Measurements from ENCODE around the gene TRMT44. TPM values are rescaled to one million over a fixed set of nuclear protein-coding genes. Genes with fewer than 3 reads are reported as not detected.

TRMT44 gene
- total and polyA plus RNA-seq, 2 donors (not counting 1 experiment from before 2014, with no cell fraction given) = 13.3 to 37.4 TPM

DNA sequence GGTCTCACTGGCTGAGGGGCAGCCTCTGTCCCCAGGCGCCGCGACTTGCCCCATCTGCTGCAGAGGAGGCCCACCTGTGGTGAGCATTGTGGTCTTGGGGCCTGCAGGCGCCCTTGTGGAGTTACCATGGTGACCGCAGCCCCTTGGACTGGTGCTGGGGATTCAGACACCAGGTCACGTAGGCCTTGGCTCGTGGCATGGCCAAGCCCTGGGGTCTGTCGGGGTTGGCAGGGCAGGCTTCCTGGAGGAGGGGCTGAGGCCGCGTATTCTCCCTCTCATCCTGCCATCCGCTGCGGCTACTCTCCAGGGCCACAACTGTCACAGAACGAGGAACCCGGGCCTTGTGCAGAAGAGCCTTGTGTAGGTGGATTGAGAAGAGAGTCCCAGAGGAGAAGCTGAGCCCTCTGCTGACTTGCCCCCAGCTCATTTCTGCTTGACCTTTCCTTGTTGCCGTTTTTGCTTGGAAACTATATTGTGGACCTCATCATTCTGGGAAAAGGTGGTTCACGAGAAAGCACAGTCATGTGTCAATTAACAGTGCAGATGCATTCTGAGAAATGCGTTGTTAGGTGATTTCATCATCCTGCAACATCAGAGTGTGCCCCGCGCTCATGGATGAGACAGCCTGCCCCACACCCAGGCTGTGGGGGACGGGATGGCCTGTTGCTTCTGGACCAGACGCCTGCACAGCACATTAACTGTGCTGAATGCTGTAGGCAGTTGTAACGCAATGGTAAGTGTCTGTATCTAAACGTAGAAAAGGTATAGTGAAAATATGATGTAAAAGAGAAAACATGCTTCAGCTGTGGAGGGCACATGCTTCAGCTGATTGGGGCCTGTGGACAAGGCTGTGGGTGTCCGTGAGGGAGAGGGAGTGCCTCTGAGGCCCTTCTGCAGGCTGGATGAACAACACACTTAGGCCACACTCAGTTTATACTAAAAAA is 38.5 kb downstream of the TRMT44 start:
- WGBS (ENCODE audit: insufficient coverage) = 96% methylated on average over 19 of the region's 24 CpGs
- H2AFZ ChIP-seq (ENCODE audit: insufficient read depth, low read depth, low read length, poor library complexity, severe bottlenecking) = no peak overlapping the region
- H3K27ac Mint-ChIP-seq = no peak overlapping the region

More for the DNA sequence above, 38.5 kb downstream of the TRMT44 start:
- H3K4me3 Mint-ChIP-seq = no peak overlapping the region
- ChIA-PET CTCF (interaction anchor here (1.0 kb wide), 1 partner anchor 11 kb away, joined by 3 read pairs; no protein-coding TSS in a partner anchor), POLR2A (no interaction called here)
- no peak overlapping the region for H3K4me2 ChIP-seq (replicated peaks; ENCODE audit: low read depth, low read length, poor library complexity, severe bottlenecking)
- H3K79me2 ChIP-seq (ENCODE audit: control insufficient read depth, insufficient read depth, low read length) = no peaks in the 10 kb centered on the region
- no peaks in the 10 kb centered on the region for H3K27me3 Mint-ChIP-seq
- H3K4me1 Mint-ChIP-seq = no peaks in the 10 kb centered on the region
- no peaks in the 10 kb centered on the region for H3K27me3 ChIP-seq (replicated peaks in 1 of 4; ENCODE audit: control extremely low read depth in 1 of 4, control insufficient read depth in 3 of 4, insufficient read depth in 4 of 4, low read length in 3 of 4)
- intact Hi-C loops (cut with micrococcal nuclease) = no loop called here
- no peak overlapping the region for H3K27ac ChIP-seq (ENCODE audit: low read length in 2 of 2)
- no peak for TF ChIP-seq EZH2 (IDR thresholded peaks at IDR 0.05; ENCODE audit: borderline replicate concordance, insufficient read depth, low read depth, low read length, poor library complexity, severe bottlenecking)
- TF ChIP-seq, protein P1, sequence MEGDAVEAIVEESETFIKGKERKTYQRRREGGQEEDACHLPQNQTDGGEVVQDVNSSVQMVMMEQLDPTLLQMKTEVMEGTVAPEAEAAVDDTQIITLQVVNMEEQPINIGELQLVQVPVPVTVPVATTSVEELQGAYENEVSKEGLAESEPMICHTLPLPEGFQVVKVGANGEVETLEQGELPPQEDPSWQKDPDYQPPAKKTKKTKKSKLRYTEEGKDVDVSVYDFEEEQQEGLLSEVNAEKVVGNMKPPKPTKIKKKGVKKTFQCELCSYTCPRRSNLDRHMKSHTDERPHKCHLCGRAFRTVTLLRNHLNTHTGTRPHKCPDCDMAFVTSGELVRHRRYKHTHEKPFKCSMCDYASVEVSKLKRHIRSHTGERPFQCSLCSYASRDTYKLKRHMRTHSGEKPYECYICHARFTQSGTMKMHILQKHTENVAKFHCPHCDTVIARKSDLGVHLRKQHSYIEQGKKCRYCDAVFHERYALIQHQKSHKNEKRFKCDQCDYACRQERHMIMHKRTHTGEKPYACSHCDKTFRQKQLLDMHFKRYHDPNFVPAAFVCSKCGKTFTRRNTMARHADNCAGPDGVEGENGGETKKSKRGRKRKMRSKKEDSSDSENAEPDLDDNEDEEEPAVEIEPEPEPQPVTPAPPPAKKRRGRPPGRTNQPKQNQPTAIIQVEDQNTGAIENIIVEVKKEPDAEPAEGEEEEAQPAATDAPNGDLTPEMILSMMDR (IDR thresholded peaks at IDR 0.05) = no peak
- peaks cover 0 to 17% of the 10 kb centered on the region in 2 experiments for H3K36me3 ChIP-seq (replicated peaks in 1 of 2; ENCODE audit: control extremely low read depth in 1 of 2, control insufficient read depth in 1 of 2, extremely low read depth in 1 of 2, insufficient read depth in 2 of 2, low read length in 1 of 2)
- DNase-seq (no peak), ATAC-seq (ENCODE audit: low read depth) (no peak)
- no peaks in the 10 kb centered on the region for H3K4me1 ChIP-seq (ENCODE audit: control insufficient read depth in 2 of 2, insufficient read depth in 2 of 2, low read length in 2 of 2)
- no peaks in the 10 kb centered on the region for H3K9me3 ChIP-seq (ENCODE audit: control extremely low read depth in 1 of 3, control insufficient read depth in 2 of 3, insufficient read depth in 1 of 3, low read length in 2 of 3)
- no peaks in the 10 kb centered on the region for H4K20me1 ChIP-seq (ENCODE audit: control insufficient read depth, insufficient read depth, low read length, poor library complexity, severe bottlenecking)
- no peak overlapping the region for H3K4me3 ChIP-seq (ENCODE audit: control extremely low read depth in 1 of 5, extremely low read depth in 1 of 5, insufficient read depth in 1 of 5, low read depth in 2 of 5, low read length in 4 of 5)
- no peaks in the 10 kb centered on the region for H3K9me3 Mint-ChIP-seq (ENCODE audit: insufficient read depth)
- no peak overlapping the region for H3K9ac ChIP-seq (ENCODE audit: low read length)
